Breast epithelium (tissue), 3 donors: ENCODE data around the gene EPX.

Source experiments
- POLR2A ChIP-seq: fragments of 450-650 bp; IDR thresholded peaks from one replicate; pipeline ENCODE4 v1.6.1; 2016; ENCODE audit warnings: antibody characterized with exemption, mild to moderate bottlenecking, moderate library complexity
- TF ChIP-seq, protein P1 (sequence below), 3 donors: fragments of 450-650 bp; IDR thresholded peaks; one replicate each; pipeline ENCODE4 v1.5.1; 2016 to 2017; ENCODE audit warnings: antibody characterized with exemption in 3 of 3, mild to moderate bottlenecking in 3 of 3, moderate library complexity in 3 of 3

DNA sequence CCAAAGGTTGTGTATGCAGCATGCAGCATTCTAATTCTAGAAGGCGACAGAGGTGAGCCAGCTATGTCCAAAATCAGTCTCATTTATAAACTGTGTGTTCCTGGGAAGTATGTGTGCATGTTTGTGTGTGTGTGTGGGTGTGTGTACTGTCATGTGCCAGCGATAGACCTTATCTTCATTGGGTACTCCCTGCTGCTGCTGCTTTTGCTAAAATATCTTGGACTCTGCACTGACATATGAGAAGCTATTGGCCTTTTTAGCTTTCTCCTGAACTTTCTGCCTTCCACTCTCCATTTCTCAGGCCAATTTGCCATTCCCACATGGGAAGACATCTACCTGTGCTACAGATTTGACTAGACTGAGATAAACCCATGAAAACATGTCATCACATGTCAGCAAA is 43.9 kb downstream of the EPX start:
- TF ChIP-seq, protein P1, sequence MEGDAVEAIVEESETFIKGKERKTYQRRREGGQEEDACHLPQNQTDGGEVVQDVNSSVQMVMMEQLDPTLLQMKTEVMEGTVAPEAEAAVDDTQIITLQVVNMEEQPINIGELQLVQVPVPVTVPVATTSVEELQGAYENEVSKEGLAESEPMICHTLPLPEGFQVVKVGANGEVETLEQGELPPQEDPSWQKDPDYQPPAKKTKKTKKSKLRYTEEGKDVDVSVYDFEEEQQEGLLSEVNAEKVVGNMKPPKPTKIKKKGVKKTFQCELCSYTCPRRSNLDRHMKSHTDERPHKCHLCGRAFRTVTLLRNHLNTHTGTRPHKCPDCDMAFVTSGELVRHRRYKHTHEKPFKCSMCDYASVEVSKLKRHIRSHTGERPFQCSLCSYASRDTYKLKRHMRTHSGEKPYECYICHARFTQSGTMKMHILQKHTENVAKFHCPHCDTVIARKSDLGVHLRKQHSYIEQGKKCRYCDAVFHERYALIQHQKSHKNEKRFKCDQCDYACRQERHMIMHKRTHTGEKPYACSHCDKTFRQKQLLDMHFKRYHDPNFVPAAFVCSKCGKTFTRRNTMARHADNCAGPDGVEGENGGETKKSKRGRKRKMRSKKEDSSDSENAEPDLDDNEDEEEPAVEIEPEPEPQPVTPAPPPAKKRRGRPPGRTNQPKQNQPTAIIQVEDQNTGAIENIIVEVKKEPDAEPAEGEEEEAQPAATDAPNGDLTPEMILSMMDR (IDR thresholded peaks at IDR 0.05), result no peak
- no peak for TF ChIP-seq POLR2A
